ENCODE results near the gene IFITM2. TPM values are rescaled to one million over a fixed set of nuclear protein-coding genes. Genes with fewer than 3 reads are reported as not detected.

IFITM2 gene
- polyA plus RNA-seq, 1 of the 3 experiments (the other 2 are of a cell fraction), result 518 TPM

- no peaks in the 10 kb centered on the region for H3K36me3 ChIP-seq (replicated peaks in 1 of 2; ENCODE audit: control insufficient read depth in 1 of 2, insufficient read depth in 2 of 2, low read length in 1 of 2)
- no peak overlapping the region for H3K4me2 ChIP-seq
- peaks cover 4% of the 10 kb centered on the region for H3F3A ChIP-seq (replicated peaks; ENCODE audit: insufficient read depth)
- DNase-seq, result no peak
- H3K9me2 ChIP-seq, result no peaks in the 10 kb centered on the region
- 89% methylated on average over 7 of the region's 9 CpGs for WGBS (ENCODE audit: low lambda C conversion rate)
- no peak overlapping the region for H3K4me3 ChIP-seq (ENCODE audit: low read depth in 2 of 2, low read length in 1 of 2)
- H3K27ac ChIP-seq (ENCODE audit: low read depth in 2 of 2, low read length in 1 of 2), result no peak overlapping the region
- ChIA-PET CTCF (interaction anchor here (0.6 to 0.9 kb wide), 2 partner anchors 49 to 163 kb away, joined by 3 to 4 read pairs; no protein-coding TSS in a partner anchor), POLR2A (no interaction called here)
- peaks cover 6% of the 10 kb centered on the region; the same call in 1 of the 2 replicates for H3K79me2 ChIP-seq (ENCODE audit: insufficient read depth)
- H2AFZ ChIP-seq (ENCODE audit: low read depth), result no peak overlapping the region
- no peaks in the 10 kb centered on the region for H4K20me1 ChIP-seq (ENCODE audit: insufficient read depth)
- TF ChIP-seq GATA2 (CRISPR knock-in tag; IDR thresholded peaks at IDR 0.05), result no peak
- no peak for TF ChIP-seq GABPA (IDR thresholded peaks at IDR 0.05; ENCODE audit: low read depth)
- no peak for TF ChIP-seq ELF1 (IDR thresholded peaks at IDR 0.05)
- no peak for TF ChIP-seq USF2 (IDR thresholded peaks at IDR 0.05; ENCODE audit: borderline replicate concordance, low read depth, low read length)
- TF ChIP-seq FOXM1 (IDR thresholded peaks at IDR 0.05; ENCODE audit: low read depth), result no peak
- TF ChIP-seq EZH2phosphoT487 (IDR thresholded peaks at IDR 0.05; ENCODE audit: borderline replicate concordance, low read depth), result no peak
- TF ChIP-seq SIN3A (IDR thresholded peaks at IDR 0.05; ENCODE audit: borderline replicate concordance, low read depth, low read length), result no peak
- no peak for TF ChIP-seq MEF2A (IDR thresholded peaks at IDR 0.05; ENCODE audit: borderline replicate concordance, low read depth)
- TF ChIP-seq SMC3 (IDR thresholded peaks at IDR 0.05; ENCODE audit: low read depth, low read length), result no peak
- no peak for TF ChIP-seq NFIC (IDR thresholded peaks at IDR 0.05; ENCODE audit: borderline replicate concordance)
- TF ChIP-seq IRF3 (IDR thresholded peaks at IDR 0.05; ENCODE audit: low read depth, low read length), result no peak
- no peak for TF ChIP-seq CHD2 (IDR thresholded peaks at IDR 0.05; ENCODE audit: low read length, partially characterized antibody)
- no peak for TF ChIP-seq FOXJ3 (CRISPR knock-in tag; IDR thresholded peaks at IDR 0.05)
- H3K27me3 ChIP-seq (ENCODE audit: insufficient read depth), result no peaks in the 10 kb centered on the region
- no peak overlapping the region for H3K9ac ChIP-seq
- no peaks in the 10 kb centered on the region for H3K9me3 ChIP-seq
- H3K4me1 ChIP-seq (ENCODE audit: control insufficient read depth in 1 of 2, insufficient read depth in 2 of 2, low read depth in 1 of 2, low read length in 1 of 2), result peaks cover 4 to 9% of the 10 kb centered on the region in 2 experiments; a peak in 2 of 4 replicates
Measured at GRCh38 chr11:315051-315481, 7.5 kb downstream of the IFITM2 start.

- H3K9ac ChIP-seq, result no peak overlapping the region
- H3K79me2 ChIP-seq (ENCODE audit: insufficient read depth), result peaks cover 8% of the 10 kb centered on the region; the same call in 1 of the 2 replicates
- ChIA-PET POLR2A (no interaction called here), CTCF (interaction anchor here (0.9 kb wide), 1 partner anchor 49 kb away, joined by 4 read pairs; no protein-coding TSS in a partner anchor)
- H3K36me3 ChIP-seq (replicated peaks in 1 of 2; ENCODE audit: control insufficient read depth in 1 of 2, insufficient read depth in 2 of 2, low read length in 1 of 2), result no peaks in the 10 kb centered on the region
- no peaks in the 10 kb centered on the region for H4K20me1 ChIP-seq (ENCODE audit: insufficient read depth)
- H3K4me1 ChIP-seq (ENCODE audit: control insufficient read depth in 1 of 2, insufficient read depth in 2 of 2, low read depth in 1 of 2, low read length in 1 of 2), result peaks cover 4 to 9% of the 10 kb centered on the region in 2 experiments; a peak in 2 of 4 replicates
- H3K27ac ChIP-seq (ENCODE audit: low read depth in 2 of 2, low read length in 1 of 2), result no peak overlapping the region
- TF ChIP-seq ELF1 (IDR thresholded peaks at IDR 0.05) (no peak), PBX3 (IDR thresholded peaks at IDR 0.05) (no peak), TEAD4 (IDR thresholded peaks at IDR 0.05; ENCODE audit: borderline replicate concordance, insufficient read depth) (no peak), EP300 (IDR thresholded peaks at IDR 0.05; ENCODE audit: borderline replicate concordance in 1 of 2, low read depth in 1 of 2, low read length in 1 of 2) (no peak), FOSL2 (IDR thresholded peaks at IDR 0.05; ENCODE audit: borderline replicate concordance, low read depth) (no peak), MAX (IDR thresholded peaks at IDR 0.05; ENCODE audit: low read depth) (no peak), EZH2phosphoT487 (IDR thresholded peaks at IDR 0.05; ENCODE audit: borderline replicate concordance, low read depth) (no peak), REST (IDR thresholded peaks at IDR 0.05; ENCODE audit: low read depth, low read length) (no peak), USF2 (IDR thresholded peaks at IDR 0.05; ENCODE audit: borderline replicate concordance, low read depth, low read length) (no peak)
- H3K27me3 ChIP-seq (ENCODE audit: insufficient read depth), result no peaks in the 10 kb centered on the region
- H3K9me3 ChIP-seq, result no peaks in the 10 kb centered on the region
- H2AFZ ChIP-seq (ENCODE audit: low read depth), result no peak overlapping the region
- peaks cover 4% of the 10 kb centered on the region for H3F3A ChIP-seq (replicated peaks; ENCODE audit: insufficient read depth)
- no peak overlapping the region for H3K4me3 ChIP-seq (ENCODE audit: low read depth in 2 of 2, low read length in 1 of 2)
- WGBS (ENCODE audit: low lambda C conversion rate), result 80% methylated on average over 22 of the region's 32 CpGs
- H3K9me2 ChIP-seq, result no peaks in the 10 kb centered on the region
- DNase-seq, result no peak
- no peak overlapping the region for H3K4me2 ChIP-seq
Measured at GRCh38 chr11:315516-315994, 7.9 kb downstream of the IFITM2 start.
